ENCODE results near the gene ADAP2.

ADAP2 gene

GRCh38 chr17:30995347-30995746 is 73.6 kb downstream of the ADAP2 start:
- TF ChIP-seq, protein P1, sequence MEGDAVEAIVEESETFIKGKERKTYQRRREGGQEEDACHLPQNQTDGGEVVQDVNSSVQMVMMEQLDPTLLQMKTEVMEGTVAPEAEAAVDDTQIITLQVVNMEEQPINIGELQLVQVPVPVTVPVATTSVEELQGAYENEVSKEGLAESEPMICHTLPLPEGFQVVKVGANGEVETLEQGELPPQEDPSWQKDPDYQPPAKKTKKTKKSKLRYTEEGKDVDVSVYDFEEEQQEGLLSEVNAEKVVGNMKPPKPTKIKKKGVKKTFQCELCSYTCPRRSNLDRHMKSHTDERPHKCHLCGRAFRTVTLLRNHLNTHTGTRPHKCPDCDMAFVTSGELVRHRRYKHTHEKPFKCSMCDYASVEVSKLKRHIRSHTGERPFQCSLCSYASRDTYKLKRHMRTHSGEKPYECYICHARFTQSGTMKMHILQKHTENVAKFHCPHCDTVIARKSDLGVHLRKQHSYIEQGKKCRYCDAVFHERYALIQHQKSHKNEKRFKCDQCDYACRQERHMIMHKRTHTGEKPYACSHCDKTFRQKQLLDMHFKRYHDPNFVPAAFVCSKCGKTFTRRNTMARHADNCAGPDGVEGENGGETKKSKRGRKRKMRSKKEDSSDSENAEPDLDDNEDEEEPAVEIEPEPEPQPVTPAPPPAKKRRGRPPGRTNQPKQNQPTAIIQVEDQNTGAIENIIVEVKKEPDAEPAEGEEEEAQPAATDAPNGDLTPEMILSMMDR (IDR thresholded peaks at IDR 0.05; ENCODE audit: insufficient read depth, low read length, poor library complexity, severe bottlenecking), result no peak
- no peak for TF ChIP-seq EZH2phosphoT487 (conservative IDR thresholded peaks at IDR 0.05; ENCODE audit: low read length)
- H3K27me3 ChIP-seq (ENCODE audit: low read length), result no peaks in the 10 kb centered on the region
- no peak overlapping the region for H3K4me2 ChIP-seq (ENCODE audit: low read depth, low read length, poor library complexity, severe bottlenecking)
- H3K4me3 ChIP-seq (ENCODE audit: insufficient read depth, low read length, poor library complexity, severe bottlenecking), result no peak overlapping the region
- no peaks in the 10 kb centered on the region for H3K9me2 ChIP-seq (replicated peaks; ENCODE audit: insufficient read depth, low read length)
- no peaks in the 10 kb centered on the region for H3F3A ChIP-seq (ENCODE audit: insufficient read depth)
- no peak overlapping the region for H3K27ac ChIP-seq (ENCODE audit: low read depth, low read length)
- H3K9ac ChIP-seq (ENCODE audit: low read length), result no peak overlapping the region
- H3K9me3 ChIP-seq (ENCODE audit: insufficient read depth, low read length), result no peaks in the 10 kb centered on the region
- no peak overlapping the region for H2AFZ ChIP-seq (ENCODE audit: low read depth, low read length, severe bottlenecking)
- no peaks in the 10 kb centered on the region for H4K20me1 ChIP-seq (ENCODE audit: low read depth, low read length)
- peaks cover 12% of the 10 kb centered on the region; the same call in 1 of the 2 replicates for H3K36me3 ChIP-seq (ENCODE audit: low read length)
- no peaks in the 10 kb centered on the region for H3K79me2 ChIP-seq (ENCODE audit: insufficient read depth, low read length)

- H3K27me3 ChIP-seq (ENCODE audit: low read length), result no peaks in the 10 kb centered on the region
- H3K4me2 ChIP-seq (ENCODE audit: low read depth, low read length, poor library complexity, severe bottlenecking), result no peak overlapping the region
- H2AFZ ChIP-seq (ENCODE audit: low read depth, low read length, severe bottlenecking), result no peak overlapping the region
- TF ChIP-seq, protein P1 (IDR thresholded peaks at IDR 0.05; ENCODE audit: insufficient read depth, low read length, poor library complexity, severe bottlenecking), result no peak
- TF ChIP-seq EZH2phosphoT487 (conservative IDR thresholded peaks at IDR 0.05; ENCODE audit: low read length), result no peak
- no peaks in the 10 kb centered on the region for H3K9me3 ChIP-seq (ENCODE audit: insufficient read depth, low read length)
- H3K9ac ChIP-seq (ENCODE audit: low read length), result no peak overlapping the region
- no peaks in the 10 kb centered on the region for H3K9me2 ChIP-seq (replicated peaks; ENCODE audit: insufficient read depth, low read length)
- H3K79me2 ChIP-seq (ENCODE audit: insufficient read depth, low read length), result no peaks in the 10 kb centered on the region
- H3K27ac ChIP-seq (ENCODE audit: low read depth, low read length), result no peak overlapping the region
- peaks cover 6% of the 10 kb centered on the region; the same call in 1 of the 2 replicates for H3K36me3 ChIP-seq (ENCODE audit: low read length)
- no peak overlapping the region for H3K4me3 ChIP-seq (ENCODE audit: insufficient read depth, low read length, poor library complexity, severe bottlenecking)
- no peaks in the 10 kb centered on the region for H3F3A ChIP-seq (ENCODE audit: insufficient read depth)
- H4K20me1 ChIP-seq (ENCODE audit: low read depth, low read length), result no peaks in the 10 kb centered on the region
These were observed 74.7 kb downstream of the ADAP2 start for GRCh38 chr17:30996486-30996885.

- Histone ChIP-seq H3K9ac (ENCODE audit: low read length) (no peak overlapping the region), H3K9me3 (ENCODE audit: insufficient read depth, low read length) (no peaks in the 10 kb centered on the region), H3K79me2 (ENCODE audit: insufficient read depth, low read length) (no peaks in the 10 kb centered on the region), H2AFZ (ENCODE audit: low read depth, low read length, severe bottlenecking) (no peak overlapping the region), H3F3A (ENCODE audit: insufficient read depth) (no peaks in the 10 kb centered on the region), H3K27me3 (ENCODE audit: low read length) (no peaks in the 10 kb centered on the region), H3K4me3 (ENCODE audit: insufficient read depth, low read length, poor library complexity, severe bottlenecking) (no peak overlapping the region), H3K9me2 (replicated peaks; ENCODE audit: insufficient read depth, low read length) (no peaks in the 10 kb centered on the region), H3K4me2 (ENCODE audit: low read depth, low read length, poor library complexity, severe bottlenecking) (no peak overlapping the region), H3K36me3 (ENCODE audit: low read length) (peaks cover 6% of the 10 kb centered on the region; the same call in 1 of the 2 replicates), H4K20me1 (ENCODE audit: low read depth, low read length) (no peaks in the 10 kb centered on the region), H3K27ac (ENCODE audit: low read depth, low read length) (no peak overlapping the region)
- TF ChIP-seq EZH2phosphoT487 (conservative IDR thresholded peaks at IDR 0.05; ENCODE audit: low read length), result no peak
- TF ChIP-seq, protein P1 (IDR thresholded peaks at IDR 0.05; ENCODE audit: insufficient read depth, low read length, poor library complexity, severe bottlenecking), result no peak
These were observed 75.5 kb downstream of the ADAP2 start for GRCh38 chr17:30997270-30997669.

Measured in SU-DHL-6 (cell line).